GM21529 (cell line): Measurements from ENCODE around the gene SLC51A.
"Not testable (repeated sequence)": the region's sequence is repeated elsewhere in the genome, so short reads cannot be mapped to it uniquely, and the experiment has no call there.

Source experiments
- ATAC-seq: cut with Tn5 transposase; IDR thresholded peaks from one replicate; pipeline ENCODE4 v1.9.1; 2021; ENCODE audit not compliant: unreplicated experiment

Gene SLC51A

GRCh38 chr3:196237203-196237602 is 20.9 kb downstream of the SLC51A start:
- ATAC-seq: no peak

GRCh38 chr3:196238612-196239560 is 22.6 kb downstream of the SLC51A start:
- ATAC-seq: no peak

- ATAC-seq: no peak
Measured at GRCh38 chr3:196240424-196240823, 24.1 kb downstream of the SLC51A start.

GRCh38 chr3:196241704-196242103 is 25.4 kb downstream of the SLC51A start:
- ATAC-seq: no peak

DNA sequence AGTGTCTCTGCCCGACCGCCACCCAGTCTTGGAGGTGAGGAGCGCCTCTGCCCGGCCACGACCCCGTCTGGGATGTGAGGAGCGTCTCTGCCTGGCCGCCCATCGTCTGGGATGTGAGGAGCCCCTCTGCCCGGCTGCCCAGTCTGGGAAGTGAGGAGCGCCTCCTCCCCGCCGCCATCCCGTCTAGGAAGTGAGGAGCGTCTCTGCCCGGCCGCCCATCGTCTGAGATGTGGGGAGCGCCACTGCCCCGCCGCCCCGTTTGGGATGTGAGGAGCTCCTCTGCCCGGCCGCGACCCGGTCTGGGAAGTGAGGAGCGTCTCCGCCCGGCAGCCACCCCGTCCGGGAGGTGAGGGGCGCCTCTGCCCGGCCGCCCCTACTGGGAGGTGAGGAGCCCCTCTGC is 27.8 kb downstream of the SLC51A start:
- not testable (repeated sequence) for ATAC-seq

GRCh38 chr3:196246612-196247308 is 30.4 kb downstream of the SLC51A start:
- ATAC-seq: no peak

DNA sequence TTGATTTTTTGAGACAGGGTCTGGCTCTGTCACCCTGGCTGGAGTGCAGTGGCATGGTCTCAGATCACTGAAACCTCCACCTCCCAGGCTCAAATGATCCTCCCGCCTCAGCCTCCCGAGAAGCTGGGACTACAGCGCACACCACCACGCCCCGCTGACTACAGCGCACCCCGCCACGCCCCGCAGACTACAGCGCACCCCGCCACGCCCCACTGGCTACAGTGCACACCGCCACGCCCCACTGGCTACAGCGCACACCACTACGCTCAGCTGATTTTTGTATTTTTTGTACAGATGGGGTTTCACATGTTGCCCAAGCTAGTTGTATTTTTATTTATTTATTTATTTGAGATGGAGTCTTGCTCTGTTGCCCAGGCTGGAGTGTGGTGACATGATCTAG is 35.6 kb downstream of the SLC51A start:
- ATAC-seq: no peak

- no peak for ATAC-seq
Measured at GRCh38 chr3:196254376-196255283, 38.3 kb downstream of the SLC51A start.

DNA sequence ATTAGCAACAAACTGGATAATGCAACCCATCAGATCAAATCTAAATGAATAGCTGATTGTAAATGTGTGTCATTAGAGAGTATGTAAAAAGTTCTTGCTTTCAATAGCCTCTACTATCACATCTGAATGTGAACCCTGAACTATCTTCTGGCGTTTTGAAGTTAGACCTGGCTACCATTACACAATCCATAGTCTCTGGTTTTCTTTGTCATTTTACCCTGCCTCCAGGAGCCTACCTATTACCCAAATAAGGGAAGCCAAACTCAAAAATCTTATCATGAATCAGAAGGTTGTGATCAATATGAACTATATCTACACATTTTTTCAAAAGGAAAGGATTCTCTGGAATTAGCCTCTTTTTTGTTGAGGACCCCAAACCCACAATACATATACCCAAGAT is 39.4 kb downstream of the SLC51A start:
- ATAC-seq: no peak

GRCh38 chr3:196260784-196261183 is 44.5 kb downstream of the SLC51A start:
- no peak for ATAC-seq

- ATAC-seq: no peak
Measured at GRCh38 chr3:196263819-196264218, 47.5 kb downstream of the SLC51A start.

DNA sequence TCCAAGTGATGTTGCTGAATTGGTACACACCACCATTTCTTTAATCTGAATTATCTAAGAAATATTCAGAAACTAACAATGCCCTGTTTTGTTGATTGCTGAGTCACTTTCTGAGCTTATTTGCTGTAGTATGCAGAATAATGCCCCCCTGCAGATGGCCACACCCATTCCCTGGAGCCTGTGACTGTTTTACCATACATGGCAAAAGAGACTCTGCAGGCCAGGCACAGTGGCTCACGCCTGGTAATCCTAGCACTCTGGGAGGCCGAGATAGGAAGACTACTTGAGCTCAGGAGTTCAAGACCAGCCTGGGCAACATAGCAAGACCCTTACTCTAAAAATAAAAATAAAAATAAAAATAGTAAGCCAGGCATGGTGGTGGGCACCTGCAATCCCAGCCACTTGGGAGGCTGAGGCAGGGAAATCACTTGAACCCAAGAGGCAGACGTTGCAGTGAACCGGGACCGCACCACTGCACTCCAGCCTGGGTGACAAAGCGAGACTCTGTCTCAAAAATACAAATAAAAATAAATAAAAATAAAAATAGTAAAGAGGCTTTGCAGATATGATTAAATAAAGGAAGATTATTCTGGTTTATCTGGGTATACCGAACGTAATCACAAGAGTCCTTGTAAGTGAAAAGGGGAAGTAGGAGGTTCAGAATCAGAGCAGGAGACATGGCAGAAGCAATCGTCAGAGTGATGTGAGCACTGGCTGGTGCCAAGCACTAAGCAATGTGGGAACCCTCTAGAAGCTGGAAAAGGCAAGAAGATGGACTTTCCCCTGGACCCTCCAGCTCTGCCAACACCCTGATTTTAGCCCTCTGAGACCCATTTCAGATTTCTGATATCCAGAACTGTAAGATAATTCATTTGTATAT is 52.2 kb downstream of the SLC51A start:
- no peak for ATAC-seq

DNA sequence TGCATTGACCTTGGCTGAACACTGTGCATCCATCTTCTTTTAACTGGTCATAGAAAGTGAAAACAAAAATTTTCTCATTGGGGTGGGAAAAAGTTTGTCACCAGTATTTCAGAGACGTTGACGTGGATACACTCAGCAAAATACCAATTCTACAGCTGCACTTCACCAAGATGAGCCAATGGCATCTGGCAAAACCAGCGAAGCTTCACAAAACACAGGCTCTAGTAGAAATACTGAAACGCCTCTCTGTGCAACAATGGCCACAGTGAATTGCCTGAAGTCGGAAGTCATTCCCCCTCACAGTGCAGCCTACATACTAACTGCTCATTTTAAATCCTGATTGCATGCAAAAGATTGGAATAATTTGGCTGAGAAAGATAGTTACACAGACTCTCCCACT is 54.2 kb downstream of the SLC51A start:
- ATAC-seq: no peak

DNA sequence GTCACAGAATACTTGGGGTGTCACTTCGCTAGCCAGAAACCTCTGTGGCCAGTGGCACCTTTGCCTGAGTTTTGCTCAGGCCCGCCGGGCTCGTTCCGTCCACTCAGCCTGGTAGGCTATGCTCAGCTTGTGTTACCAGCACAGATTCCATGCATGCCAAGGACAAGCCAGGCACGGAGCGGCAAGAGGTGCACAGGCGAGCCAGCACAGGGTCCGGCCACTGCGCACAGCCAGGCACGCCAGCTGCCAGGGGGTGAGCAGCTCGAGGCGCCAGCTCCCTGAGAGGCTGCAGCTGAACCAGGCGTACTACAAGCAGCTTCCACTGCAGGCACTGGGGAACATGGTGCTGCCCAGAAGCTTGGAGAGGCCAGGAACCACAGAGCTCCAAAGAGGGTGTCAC is 56.5 kb downstream of the SLC51A start:
- no peak for ATAC-seq

- no peak for ATAC-seq
Measured at GRCh38 chr3:196273655-196274054, 57.3 kb downstream of the SLC51A start.

- peak; percentile 87 for ATAC-seq
Measured at GRCh38 chr3:196274585-196274984, 58.3 kb downstream of the SLC51A start.

GRCh38 chr3:196275126-196275525 is 58.8 kb downstream of the SLC51A start:
- no peak for ATAC-seq

GRCh38 chr3:196280689-196281440 is 64.5 kb downstream of the SLC51A start:
- no peak for ATAC-seq

DNA sequence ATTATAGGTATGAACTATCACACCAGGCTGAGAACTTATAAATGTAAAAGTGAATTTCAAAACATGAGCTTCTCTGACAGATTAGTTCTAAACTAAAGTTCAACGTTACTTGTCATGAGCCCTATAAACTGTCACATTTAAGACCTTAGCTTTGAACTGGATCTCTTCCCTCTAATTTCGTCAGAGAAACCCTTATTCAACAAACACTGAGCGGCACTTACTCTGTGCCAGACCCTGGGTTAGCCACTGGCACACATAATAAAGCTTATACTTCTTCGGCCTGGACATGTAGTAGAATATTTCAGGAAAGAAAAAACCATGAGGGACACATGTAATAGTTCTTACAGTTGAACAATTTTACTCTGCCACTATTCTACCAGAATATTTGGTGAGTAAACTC is 65.6 kb downstream of the SLC51A start:
- no peak for ATAC-seq
